ENCODE results near the gene EHMT1. TPM values are rescaled to one million over a fixed set of nuclear protein-coding genes. Genes with fewer than 3 reads are reported as not detected.

EHMT1 gene
- total RNA-seq, 1 experiment from 2014 or later: 63.9 TPM

- Histone ChIP-seq H3K4me1 (ENCODE audit: control insufficient read depth, insufficient read depth, low read length) (no peaks in the 10 kb centered on the region), H3K4me3 (ENCODE audit: low read depth in 2 of 2, low read length in 2 of 2) (no peak overlapping the region), H3K9me3 (ENCODE audit: control insufficient read depth, insufficient read depth, low read depth, low read length) (no peaks in the 10 kb centered on the region), H3K27me3 (ENCODE audit: control insufficient read depth, insufficient read depth, low read length) (no peaks in the 10 kb centered on the region), H3K27ac (ENCODE audit: low read length) (no peak overlapping the region), H3K36me3 (ENCODE audit: control insufficient read depth, insufficient read depth, low read length) (no peaks in the 10 kb centered on the region)
- ChIA-PET CTCF (no interaction called here), POLR2A (no interaction called here)
- in situ Hi-C loops (cut with HindIII; ENCODE audit: low pct_unique_long_range_greater_than_20kb, low sequenced_read_pairs): no loop called here
- DNase-seq (ENCODE audit: low read depth, low spot score): no peak
- intact Hi-C loops (cut with micrococcal nuclease; ENCODE audit: unreplicated experiment): no loop called here
- no TSS peak for BruUV-seq (replicated peaks)
- ATAC-seq: no peak
- no peak for TF ChIP-seq TCF7L2 (IDR thresholded peaks at IDR 0.05; ENCODE audit: low read depth, low read length)
- no peak for TF ChIP-seq REST (IDR thresholded peaks at IDR 0.05; ENCODE audit: insufficient read depth in 1 of 2, low read depth in 2 of 2, low read length in 1 of 2)
- TF ChIP-seq CTCF (IDR thresholded peaks at IDR 0.05): no peak
- no peak for TF ChIP-seq SIN3A (IDR thresholded peaks at IDR 0.05; ENCODE audit: borderline replicate concordance, insufficient read depth, low read depth, low read length)
- TF ChIP-seq POLR2AphosphoS5 (IDR thresholded peaks at IDR 0.05; ENCODE audit: low read depth, low read length): no peak
Observed at GRCh38 chr9:137879566-137880150, 260.9 kb downstream of the EHMT1 start.

GRCh38 chr9:137880160-137880975, 261.6 kb downstream of the EHMT1 start:
- intact Hi-C loops (cut with micrococcal nuclease; ENCODE audit: unreplicated experiment): no loop called here
- no peaks in the 10 kb centered on the region for H3K4me1 ChIP-seq (ENCODE audit: control insufficient read depth, insufficient read depth, low read length)
- DNase-seq (ENCODE audit: low read depth, low spot score) (no peak), ATAC-seq (no peak)
- ChIA-PET CTCF (no interaction called here), POLR2A (no interaction called here)
- H3K27ac ChIP-seq (ENCODE audit: low read length): no peak overlapping the region
- no peaks in the 10 kb centered on the region for H3K9me3 ChIP-seq (ENCODE audit: control insufficient read depth, insufficient read depth, low read depth, low read length)
- no peaks in the 10 kb centered on the region for H3K36me3 ChIP-seq (ENCODE audit: control insufficient read depth, insufficient read depth, low read length)
- BruUV-seq (replicated peaks): no TSS peak
- H3K4me3 ChIP-seq (ENCODE audit: low read depth in 2 of 2, low read length in 2 of 2): no peak overlapping the region
- in situ Hi-C loops (cut with HindIII; ENCODE audit: low pct_unique_long_range_greater_than_20kb, low sequenced_read_pairs): no loop called here
- TF ChIP-seq CTCF (IDR thresholded peaks at IDR 0.05) (no peak), REST (IDR thresholded peaks at IDR 0.05; ENCODE audit: insufficient read depth in 1 of 2, low read depth in 2 of 2, low read length in 1 of 2) (no peak), POLR2AphosphoS5 (IDR thresholded peaks at IDR 0.05; ENCODE audit: low read depth, low read length) (no peak), SIN3A (IDR thresholded peaks at IDR 0.05; ENCODE audit: borderline replicate concordance, insufficient read depth, low read depth, low read length) (no peak), TCF7L2 (IDR thresholded peaks at IDR 0.05; ENCODE audit: low read depth, low read length) (no peak)
- no peaks in the 10 kb centered on the region for H3K27me3 ChIP-seq (ENCODE audit: control insufficient read depth, insufficient read depth, low read length)

Measured in Panc1 (cell line).